H9 (cell line): Measurements from ENCODE around the gene DMRT1. TPM values are rescaled to one million over a fixed set of nuclear protein-coding genes. Genes with fewer than 3 reads are reported as not detected.

Source experiments
- DNase-seq: peaks from one replicate; pipeline ENCODE4 v3.0.0-alpha.2; 2017
- H2AFZ ChIP-seq: one replicate; pipeline ENCODE4 v1.6.1; 2013; ENCODE audit warnings: mild to moderate bottlenecking, low read length, control low read depth, moderate library complexity
- H2AK5ac ChIP-seq: 2 replicates; pipeline ENCODE4 v1.6.1; 2013; ENCODE audit warnings: low read length, control low read depth, mixed read lengths; ENCODE audit not compliant: insufficient read length
- H2BK120ac ChIP-seq: one replicate; pipeline ENCODE4 v1.6.1; 2013; ENCODE audit warnings: low read depth, mild to moderate bottlenecking, low read length, control low read depth, inconsistent platforms; ENCODE audit not compliant: poor library complexity, severe bottlenecking
- H2BK12ac ChIP-seq: 2 replicates; pipeline ENCODE4 v1.6.1; 2013; ENCODE audit warnings: low read length, control low read depth, mixed read lengths, low read depth; ENCODE audit not compliant: insufficient read length
- H2BK15ac ChIP-seq: 2 replicates; pipeline ENCODE4 v1.6.1; 2013; ENCODE audit warnings: low read depth, low read length, control low read depth
- H2BK20ac ChIP-seq: one replicate; pipeline ENCODE4 v1.6.1; 2013; ENCODE audit warnings: low read depth, mild to moderate bottlenecking, low read length, control low read depth, inconsistent platforms; ENCODE audit not compliant: poor library complexity, severe bottlenecking
- H2BK5ac ChIP-seq: 2 replicates; pipeline ENCODE4 v1.6.1; 2013; ENCODE audit warnings: low read length, control low read depth, mixed read lengths; ENCODE audit not compliant: insufficient read length
- H3K14ac ChIP-seq: 2 replicates; pipeline ENCODE4 v1.6.1; 2013; ENCODE audit warnings: low read length, control low read depth; ENCODE audit not compliant: insufficient read depth
- H3K18ac ChIP-seq: 2 replicates; pipeline ENCODE4 v1.6.1; 2013; ENCODE audit warnings: low read depth, mild to moderate bottlenecking, mixed read lengths, low read length, control low read depth; ENCODE audit not compliant: insufficient read length
- H3K23ac ChIP-seq: 2 replicates; pipeline ENCODE4 v1.6.1; 2013; ENCODE audit warnings: low read length, control low read depth, mixed read lengths, low read depth; ENCODE audit not compliant: insufficient read length
- H3K23me2 ChIP-seq: 2 replicates; pipeline ENCODE4 v1.6.1; 2013; ENCODE audit warnings: low read depth, mild to moderate bottlenecking, mixed read lengths, low read length, control low read depth; ENCODE audit not compliant: insufficient read length, poor library complexity, severe bottlenecking
- H3K27ac ChIP-seq: 2 replicates; pipeline ENCODE4 v1.5.1; 2013; ENCODE audit warnings: low read length, control low read depth, mixed read lengths, low read depth; ENCODE audit not compliant: insufficient read length
- H3K27me3 ChIP-seq: 2 replicates; pipeline ENCODE4 v1.6.1; 2013; ENCODE audit warnings: low read length, control low read depth, inconsistent platforms; ENCODE audit not compliant: insufficient read depth
- H3K4ac ChIP-seq: 2 replicates; pipeline ENCODE4 v1.6.1; 2013; ENCODE audit warnings: low read depth, mild to moderate bottlenecking, control low read depth, inconsistent platforms, low read length, moderate library complexity
- H3K4me1 ChIP-seq: 2 replicates; pipeline ENCODE4 v1.6.1; 2013; ENCODE audit warnings: low read length, control low read depth, inconsistent platforms; ENCODE audit not compliant: insufficient read depth
- H3K4me2 ChIP-seq: 2 replicates; pipeline ENCODE4 v1.6.1; 2013; ENCODE audit warnings: low read length, control low read depth, mixed read lengths; ENCODE audit not compliant: insufficient read length, insufficient read depth
- H3K56ac ChIP-seq: 2 replicates; pipeline ENCODE4 v1.6.1; 2013; ENCODE audit warnings: low read depth, mild to moderate bottlenecking, mixed read lengths, low read length, control low read depth; ENCODE audit not compliant: insufficient read length
- H3K79me1 ChIP-seq: 2 replicates; pipeline ENCODE4 v1.6.1; 2013; ENCODE audit warnings: low read depth, mild to moderate bottlenecking, moderate library complexity, low read length, control low read depth, inconsistent platforms; ENCODE audit not compliant: insufficient read depth, poor library complexity, severe bottlenecking
- H3K79me2 ChIP-seq: 2 replicates; pipeline ENCODE4 v1.6.1; 2013; ENCODE audit warnings: low read length, control low read depth, inconsistent platforms; ENCODE audit not compliant: insufficient read depth
- H3K9ac ChIP-seq: 2 replicates; pipeline ENCODE4 v1.6.1; 2013; ENCODE audit warnings: low read length, control low read depth, mixed read lengths; ENCODE audit not compliant: insufficient read length; ENCODE audit errors: extremely low read depth
- H3K9me3 ChIP-seq: one replicate; pipeline ENCODE4 v1.6.1; 2013; ENCODE audit warnings: low read depth, low read length, inconsistent platforms; ENCODE audit not compliant: control insufficient read depth
- H3T11ph ChIP-seq: one replicate; pipeline ENCODE4 v1.6.1; 2013; ENCODE audit warnings: mild to moderate bottlenecking, low read length, control low read depth, inconsistent platforms
- H4K20me1 ChIP-seq: one replicate; pipeline ENCODE4 v1.6.1; 2013; ENCODE audit not compliant: control insufficient read depth, insufficient read length, insufficient read depth
- H4K5ac ChIP-seq: 2 replicates; pipeline ENCODE4 v1.6.1; 2013; ENCODE audit warnings: low read depth, mild to moderate bottlenecking, mixed read lengths, low read length, control low read depth; ENCODE audit not compliant: insufficient read length
- H4K8ac ChIP-seq: replicated peaks from 2 replicates; pipeline ENCODE4 v1.6.1; 2013; ENCODE audit warnings: low read length, control low read depth, mixed read lengths, low read depth; ENCODE audit not compliant: insufficient read length
- H4K91ac ChIP-seq: 2 replicates; pipeline ENCODE4 v1.6.1; 2013; ENCODE audit warnings: low read depth, mild to moderate bottlenecking, moderate library complexity, mixed read lengths, low read length, control low read depth; ENCODE audit not compliant: insufficient read length
- H3K27ac Mint-ChIP-seq, 3 experiments: 2 replicates in 2 of 3; 3 replicates in 1 of 3; pipeline ENCODE4 v1.8.0; 2020 to 2021; ENCODE audit warnings: mixed read lengths in 3 of 3, mild to moderate bottlenecking in 1 of 3, moderate library complexity in 1 of 3
- H3K27me3 Mint-ChIP-seq: 2 replicates; pipeline ENCODE4 v1.8.0; 2021; ENCODE audit warnings: low read depth, mild to moderate bottlenecking, moderate library complexity, mixed read lengths
- H3K36me3 Mint-ChIP-seq, 3 experiments: 2 replicates in 2 of 3; 3 replicates in 1 of 3; pipeline ENCODE4 v1.8.0; 2020 to 2021; ENCODE audit warnings: low read depth in 3 of 3, mixed read lengths in 3 of 3; ENCODE audit not compliant: insufficient read depth in 1 of 3
- H3K4me1 Mint-ChIP-seq, 2 experiments: 2 replicates each; pipeline ENCODE4 v1.8.0; 2020; ENCODE audit warnings: mixed read lengths in 2 of 2
- H3K4me3 Mint-ChIP-seq, 2 experiments: 2 replicates in 1 of 2; 3 replicates in 1 of 2; pipeline ENCODE4 v1.8.0; 2020 to 2021; ENCODE audit warnings: mild to moderate bottlenecking in 2 of 2, mixed read lengths in 2 of 2, moderate library complexity in 1 of 2
- H3K9me3 Mint-ChIP-seq, 2 experiments: 2 replicates in 1 of 2; 3 replicates in 1 of 2; pipeline ENCODE4 v1.8.0; 2020; ENCODE audit warnings: mild to moderate bottlenecking in 2 of 2, mixed read lengths in 2 of 2, moderate library complexity in 1 of 2
- CTCF ChIP-seq: fragments of 200-600 bp; sonication (generic); conservative IDR thresholded peaks from 3 replicates; pipeline ENCODE4 v1.8.0; 2021; ENCODE audit warnings: antibody characterized with exemption, mild to moderate bottlenecking
- WGBS: extraction: QIAGEN DNeasy Blood & Tissue Kit; methylation state at CpG from one replicate; pipeline ENCODE4 v1.1.7; 2013; ENCODE audit warnings: missing lambda C conversion rate, low lambda C conversion rate, mixed read lengths; ENCODE audit not compliant: insufficient read length; ENCODE audit errors: extremely low coverage; 5-methylcytosine and 5-hydroxymethylcytosine counted together
- total RNA-seq: library from RNA; stranded (reverse); gene quantifications from 2 replicates; pipeline ENCODE4 v1.2.1, GENCODE V29; 2021

DMRT1 gene
- total RNA-seq, 1 experiment from 2014 or later = not detected

- Mint-ChIP-seq H3K4me1 (peaks cover 9 to 16% of the 10 kb centered on the region in 2 experiments), H3K36me3 (no peaks in the 10 kb centered on the region), H3K4me3 (no peak overlapping the region), H3K27me3 (peaks cover 22% of the 10 kb centered on the region), H3K9me3 (no peaks in the 10 kb centered on the region), H3K27ac (no peak overlapping the region)
- H3K27ac ChIP-seq = no peak overlapping the region
- H4K91ac ChIP-seq = no peak overlapping the region
- no peak overlapping the region for H2BK12ac ChIP-seq
- no peak overlapping the region for H3K14ac ChIP-seq
- H3K79me1 ChIP-seq = no peaks in the 10 kb centered on the region
- H3K27me3 ChIP-seq = no peaks in the 10 kb centered on the region
- no peak overlapping the region for H2BK5ac ChIP-seq
- H4K5ac ChIP-seq = no peak overlapping the region
- no peaks in the 10 kb centered on the region for H3K23me2 ChIP-seq
- no peak overlapping the region for H3K23ac ChIP-seq
- H3T11ph ChIP-seq = no peak overlapping the region
- H2BK120ac ChIP-seq = no peak overlapping the region
- H2AK5ac ChIP-seq = no peak overlapping the region
- no peaks in the 10 kb centered on the region for H4K20me1 ChIP-seq
- H3K4me1 ChIP-seq = peaks cover 3% of the 10 kb centered on the region; the same call in 1 of the 2 replicates
- no peak for DNase-seq
- H3K79me2 ChIP-seq = no peaks in the 10 kb centered on the region
- no peaks in the 10 kb centered on the region for H3K9me3 ChIP-seq
- no peak overlapping the region for H3K56ac ChIP-seq
- no peak overlapping the region for H3K4me2 ChIP-seq
- no peak overlapping the region for H2AFZ ChIP-seq
- H4K8ac ChIP-seq = no peak overlapping the region
- no peak overlapping the region for H2BK20ac ChIP-seq
- H3K18ac ChIP-seq = no peak overlapping the region
- TF ChIP-seq CTCF = no peak
- no peak overlapping the region for H3K9ac ChIP-seq
- no peak overlapping the region for H3K4ac ChIP-seq
- no CpG with 5 or more reads among the region's 3 CpGs for WGBS
- H2BK15ac ChIP-seq = no peak overlapping the region
Measured at GRCh38 chr9:947985-948384, 106.5 kb downstream of the DMRT1 start.
